NCI-H774 (cell line): ENCODE data around the gene CTNNA2.

Experiments
- DNase-seq: peaks from one replicate; lab custom pipeline; 2025; lab: John Stamatoyannopoulos, UW

The CTNNA2 gene

GRCh38 chr2:79713131-79713785, 200.4 kb downstream of the CTNNA2 start:
- DNase-seq, result no peak

- no peak for DNase-seq
These were observed 201.4 kb downstream of the CTNNA2 start for GRCh38 chr2:79714283-79714682.

- DNase-seq, result no peak
These were observed 202.5 kb downstream of the CTNNA2 start for GRCh38 chr2:79715338-79715737.

GRCh38 chr2:79716266-79716665, 203.4 kb downstream of the CTNNA2 start:
- DNase-seq, result no peak

GRCh38 chr2:79717364-79718007, 204.6 kb downstream of the CTNNA2 start:
- DNase-seq, result no peak

- no peak for DNase-seq
These were observed 208.2 kb downstream of the CTNNA2 start for GRCh38 chr2:79721061-79721460.

GRCh38 chr2:79721966-79722365, 209.1 kb downstream of the CTNNA2 start:
- DNase-seq, result no peak

- DNase-seq, result no peak
These were observed 211.0 kb downstream of the CTNNA2 start for GRCh38 chr2:79723830-79724229.

GRCh38 chr2:79729532-79729931, 216.7 kb downstream of the CTNNA2 start:
- no peak for DNase-seq

- DNase-seq, result no peak
These were observed 221.7 kb downstream of the CTNNA2 start for GRCh38 chr2:79734518-79734917.

- DNase-seq, result no peak
These were observed 228.1 kb downstream of the CTNNA2 start for GRCh38 chr2:79740879-79741443.

- no peak for DNase-seq
These were observed 237.5 kb downstream of the CTNNA2 start for GRCh38 chr2:79750321-79750720.

- DNase-seq, result no peak
These were observed 244.7 kb downstream of the CTNNA2 start for GRCh38 chr2:79757526-79757925.

- DNase-seq, result no peak
These were observed 245.2 kb downstream of the CTNNA2 start for GRCh38 chr2:79758042-79758441.

GRCh38 chr2:79758749-79759282, 246.0 kb downstream of the CTNNA2 start:
- DNase-seq, result no peak

- DNase-seq, result no peak
These were observed 258.1 kb downstream of the CTNNA2 start for GRCh38 chr2:79770926-79771325.

- DNase-seq, result no peak
These were observed 258.6 kb downstream of the CTNNA2 start for GRCh38 chr2:79771493-79771892.

- DNase-seq, result no peak
These were observed 261.2 kb downstream of the CTNNA2 start for GRCh38 chr2:79774016-79774415.

GRCh38 chr2:79776461-79776860, 263.6 kb downstream of the CTNNA2 start:
- no peak for DNase-seq

- no peak for DNase-seq
These were observed 267.9 kb downstream of the CTNNA2 start for GRCh38 chr2:79780781-79781180.

- no peak for DNase-seq
These were observed 270.0 kb downstream of the CTNNA2 start for GRCh38 chr2:79782576-79783452.

- peak; percentile 71 for DNase-seq
These were observed 276.3 kb downstream of the CTNNA2 start for GRCh38 chr2:79788952-79789651.
